Measurements from ENCODE around the gene PPP1R1C.

Gene PPP1R1C

DNA sequence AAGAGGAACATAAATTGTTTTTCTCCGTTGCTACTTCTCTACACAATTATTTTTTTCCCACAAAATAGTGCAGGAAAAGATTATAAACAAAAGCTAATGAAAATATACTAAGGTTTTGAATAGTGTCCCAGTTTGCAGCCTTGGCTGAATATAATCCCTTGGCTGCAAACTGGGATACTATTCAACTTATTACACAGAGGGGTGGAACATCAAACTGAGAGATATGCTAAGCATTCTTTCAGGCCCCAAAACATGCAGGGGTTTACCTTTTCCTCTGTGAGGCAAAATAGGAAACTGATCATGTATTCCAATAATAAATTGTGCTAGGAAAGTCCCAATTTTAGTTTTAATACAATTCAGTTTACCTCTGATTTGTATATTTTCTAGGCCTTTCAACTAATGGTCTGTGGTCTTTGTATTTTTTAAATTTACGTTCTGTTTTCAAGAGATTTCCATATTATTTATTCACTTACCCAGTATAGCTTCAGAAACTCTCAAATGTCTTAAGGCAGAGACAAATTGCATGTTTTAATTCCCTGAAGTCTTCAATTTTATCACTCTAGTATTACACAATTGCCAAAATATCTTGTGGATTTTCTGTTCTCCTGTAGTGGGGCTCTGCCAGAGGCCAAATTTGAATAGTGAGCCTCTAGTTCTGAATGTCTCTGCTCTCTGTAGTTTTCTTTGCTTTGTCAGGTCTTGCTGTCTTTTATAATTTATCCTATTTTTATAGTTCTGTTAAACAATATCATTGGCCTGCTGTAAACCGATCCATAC lies 63.9 kb downstream of the PPP1R1C start:
- TF ChIP-seq, protein P1, sequence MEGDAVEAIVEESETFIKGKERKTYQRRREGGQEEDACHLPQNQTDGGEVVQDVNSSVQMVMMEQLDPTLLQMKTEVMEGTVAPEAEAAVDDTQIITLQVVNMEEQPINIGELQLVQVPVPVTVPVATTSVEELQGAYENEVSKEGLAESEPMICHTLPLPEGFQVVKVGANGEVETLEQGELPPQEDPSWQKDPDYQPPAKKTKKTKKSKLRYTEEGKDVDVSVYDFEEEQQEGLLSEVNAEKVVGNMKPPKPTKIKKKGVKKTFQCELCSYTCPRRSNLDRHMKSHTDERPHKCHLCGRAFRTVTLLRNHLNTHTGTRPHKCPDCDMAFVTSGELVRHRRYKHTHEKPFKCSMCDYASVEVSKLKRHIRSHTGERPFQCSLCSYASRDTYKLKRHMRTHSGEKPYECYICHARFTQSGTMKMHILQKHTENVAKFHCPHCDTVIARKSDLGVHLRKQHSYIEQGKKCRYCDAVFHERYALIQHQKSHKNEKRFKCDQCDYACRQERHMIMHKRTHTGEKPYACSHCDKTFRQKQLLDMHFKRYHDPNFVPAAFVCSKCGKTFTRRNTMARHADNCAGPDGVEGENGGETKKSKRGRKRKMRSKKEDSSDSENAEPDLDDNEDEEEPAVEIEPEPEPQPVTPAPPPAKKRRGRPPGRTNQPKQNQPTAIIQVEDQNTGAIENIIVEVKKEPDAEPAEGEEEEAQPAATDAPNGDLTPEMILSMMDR (conservative IDR thresholded peaks at IDR 0.05; ENCODE audit: control insufficient read depth, insufficient read depth, low read depth, low read length), result no peak
- H3K4me3 ChIP-seq (ENCODE audit: control insufficient read depth, low read depth, low read length), result no peak overlapping the region
- no peak for DNase-seq (ENCODE audit: low read depth)

- TF ChIP-seq, protein P1 (conservative IDR thresholded peaks at IDR 0.05; ENCODE audit: control insufficient read depth, insufficient read depth, low read depth, low read length), result no peak
- no peak for DNase-seq (ENCODE audit: low read depth)
- H3K4me3 ChIP-seq (ENCODE audit: control insufficient read depth, low read depth, low read length), result no peak overlapping the region
Observed at GRCh38 chr2:182050333-182051135, 64.9 kb downstream of the PPP1R1C start.

GRCh38 chr2:182055993-182056392 lies 70.3 kb downstream of the PPP1R1C start:
- TF ChIP-seq, protein P1 (conservative IDR thresholded peaks at IDR 0.05; ENCODE audit: control insufficient read depth, insufficient read depth, low read depth, low read length), result no peak
- no peak for DNase-seq (ENCODE audit: low read depth)
- no peak overlapping the region for H3K4me3 ChIP-seq (ENCODE audit: control insufficient read depth, low read depth, low read length)

DNA sequence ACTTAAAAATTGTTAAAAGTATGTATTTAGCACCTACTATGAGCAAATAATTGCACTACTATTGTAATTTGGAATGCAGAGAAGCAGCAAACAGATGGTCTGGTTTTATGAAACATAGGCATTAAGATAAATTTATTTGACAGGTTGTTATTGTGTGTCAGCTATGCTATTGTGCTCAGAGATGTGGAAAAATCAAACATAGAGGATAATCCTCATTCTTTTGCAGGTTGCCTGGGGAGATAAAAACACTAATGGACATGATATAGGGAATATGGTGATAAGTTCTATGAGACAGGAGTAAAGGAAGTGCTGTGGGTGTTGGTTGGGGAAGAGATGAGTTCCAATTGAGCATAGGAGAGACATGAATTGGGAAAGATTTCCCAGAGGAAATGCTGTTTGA lies 71.3 kb downstream of the PPP1R1C start:
- TF ChIP-seq, protein P1 (conservative IDR thresholded peaks at IDR 0.05; ENCODE audit: control insufficient read depth, insufficient read depth, low read depth, low read length), result no peak
- no peak for DNase-seq (ENCODE audit: low read depth)
- no peak overlapping the region for H3K4me3 ChIP-seq (ENCODE audit: control insufficient read depth, low read depth, low read length)

- TF ChIP-seq, protein P1 (conservative IDR thresholded peaks at IDR 0.05; ENCODE audit: control insufficient read depth, insufficient read depth, low read depth, low read length), result no peak
- DNase-seq (ENCODE audit: low read depth), result no peak
- H3K4me3 ChIP-seq (ENCODE audit: control insufficient read depth, low read depth, low read length), result no peak overlapping the region
Observed at GRCh38 chr2:182058056-182058455, 72.4 kb downstream of the PPP1R1C start.

DNA sequence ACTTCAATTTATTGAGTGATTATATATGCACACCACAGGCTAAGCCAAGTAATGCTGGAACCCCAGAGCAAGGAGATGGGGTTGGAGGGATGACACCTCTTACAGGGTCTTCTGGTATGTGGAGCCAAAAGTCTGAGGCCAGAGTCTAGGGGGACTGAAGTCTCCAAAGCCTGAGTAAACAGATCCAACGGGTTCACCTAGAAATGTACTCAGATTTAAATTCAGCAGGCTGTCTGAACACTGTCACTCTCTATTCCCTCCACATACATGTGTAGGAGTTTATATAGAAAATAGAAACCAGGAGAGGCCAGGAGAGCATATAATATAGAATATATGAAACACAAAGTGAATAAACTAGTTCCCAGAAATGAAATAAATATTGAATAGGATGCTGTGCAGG lies 76.1 kb downstream of the PPP1R1C start:
- no peak overlapping the region for H3K4me3 ChIP-seq (ENCODE audit: control insufficient read depth, low read depth, low read length)
- no peak for DNase-seq (ENCODE audit: low read depth)
- TF ChIP-seq, protein P1 (conservative IDR thresholded peaks at IDR 0.05; ENCODE audit: control insufficient read depth, insufficient read depth, low read depth, low read length), result no peak

Data from fibroblast of mammary gland (primary cell).